NK-92 (cell line): ENCODE data around the gene LPA.
"Not testable (repeated sequence)": the region's sequence is repeated elsewhere in the genome, so short reads cannot be mapped to it uniquely, and the experiment has no call there.

ENCODE experiments used
- DNase-seq: peaks from one replicate; lab custom pipeline; 2025; ENCODE audit not compliant: unreplicated experiment; lab: John Stamatoyannopoulos, UW

The LPA gene

DNA sequence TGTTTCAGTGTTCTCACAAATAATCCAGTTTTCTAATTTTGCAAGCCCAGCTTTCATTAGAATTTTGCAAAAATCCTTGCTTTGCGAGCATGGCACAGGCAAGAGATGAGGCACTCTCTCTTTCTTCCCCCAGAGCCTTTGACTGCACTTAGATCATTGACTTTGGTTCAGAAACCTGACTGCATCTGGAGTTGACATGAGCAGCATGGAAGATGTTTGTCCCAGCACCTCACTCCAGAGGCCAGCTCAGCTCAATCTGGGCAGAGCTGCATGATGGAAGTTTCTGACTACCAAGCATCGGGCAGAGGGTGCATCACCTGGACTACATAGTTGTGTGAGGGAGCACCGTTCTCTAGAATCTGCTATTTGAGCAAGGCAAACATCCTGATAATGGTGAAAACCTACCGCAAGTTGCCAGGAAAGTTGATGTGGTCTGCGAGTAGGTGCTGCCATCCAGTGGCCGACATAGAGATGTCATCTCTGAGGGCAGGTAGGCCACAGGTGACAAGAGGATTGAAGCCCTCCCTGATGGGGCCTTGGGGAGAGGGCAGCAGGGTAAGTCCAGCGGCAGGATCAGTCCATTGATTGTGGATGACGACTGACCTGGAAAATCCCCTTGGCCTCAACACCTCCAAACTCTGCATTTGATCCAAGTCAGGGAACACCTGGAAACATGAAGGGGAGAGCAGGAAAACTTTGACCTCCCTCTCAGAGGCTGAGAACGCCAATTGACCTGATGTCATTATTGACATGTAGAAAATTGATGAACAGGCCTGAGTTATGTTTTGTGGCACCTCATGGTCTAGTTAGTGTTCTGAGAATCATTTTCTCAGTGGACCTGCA, 3.8 kb upstream of the LPA start:
- DNase-seq = no peak

DNA sequence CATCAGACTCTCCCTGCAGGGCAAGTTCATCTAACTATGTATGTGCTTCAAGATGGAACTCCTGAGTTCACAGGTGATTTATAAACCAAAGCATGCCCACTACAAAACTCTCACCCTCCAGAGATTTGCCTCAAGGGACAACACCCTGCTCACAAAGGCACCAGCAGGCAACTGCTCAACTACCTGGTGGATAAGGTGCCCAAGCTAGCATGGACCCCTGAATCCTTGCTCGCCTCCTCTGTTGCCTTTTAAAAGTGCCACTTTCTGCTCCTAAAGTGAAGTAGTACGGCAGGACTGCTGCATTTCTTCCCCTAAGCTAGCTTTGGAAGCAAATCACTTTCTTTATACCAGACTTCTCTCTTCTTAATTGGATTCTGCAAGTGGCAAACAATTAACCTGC, 1.2 kb downstream of the LPA start:
- DNase-seq = no peak

DNA sequence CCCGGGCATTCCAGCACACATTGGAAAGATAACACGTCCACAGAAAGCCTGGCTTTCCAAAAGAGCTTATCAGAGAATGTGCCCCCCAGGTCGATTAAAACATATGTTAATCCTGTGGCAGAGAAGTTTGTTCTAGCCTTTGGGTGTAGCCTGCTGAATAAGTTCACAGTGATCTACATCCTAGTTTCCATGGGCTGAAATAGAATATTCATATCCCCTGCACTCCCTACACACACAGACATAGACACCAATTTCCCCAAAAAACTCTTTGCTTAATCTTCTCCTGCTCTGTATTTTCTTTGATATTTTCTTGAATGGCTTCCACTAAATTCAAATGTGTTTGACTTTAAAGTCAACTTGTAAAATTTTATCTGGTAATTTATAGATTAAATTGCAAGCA, 1.6 kb downstream of the LPA start:
- no peak for DNase-seq

DNA sequence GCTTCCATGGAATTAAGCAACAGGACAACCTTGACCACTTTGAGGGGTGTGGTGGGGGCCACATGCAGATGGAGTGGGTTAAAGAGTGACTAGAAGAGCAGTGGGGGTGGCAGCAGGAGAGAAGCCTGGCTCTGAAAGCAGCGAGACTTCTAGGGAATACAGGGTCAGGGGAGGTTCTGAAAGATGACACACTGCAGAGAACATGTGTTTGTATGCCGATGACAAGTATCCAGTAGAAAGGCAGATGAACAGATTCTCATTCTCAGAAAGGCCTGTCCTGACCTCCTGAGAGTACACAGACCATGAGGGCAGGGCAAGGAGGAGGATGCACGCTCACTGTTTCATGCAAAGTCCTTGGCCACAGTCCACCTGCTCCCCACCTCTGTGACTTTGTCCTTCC, 2.9 kb downstream of the LPA start:
- DNase-seq = no peak

DNA sequence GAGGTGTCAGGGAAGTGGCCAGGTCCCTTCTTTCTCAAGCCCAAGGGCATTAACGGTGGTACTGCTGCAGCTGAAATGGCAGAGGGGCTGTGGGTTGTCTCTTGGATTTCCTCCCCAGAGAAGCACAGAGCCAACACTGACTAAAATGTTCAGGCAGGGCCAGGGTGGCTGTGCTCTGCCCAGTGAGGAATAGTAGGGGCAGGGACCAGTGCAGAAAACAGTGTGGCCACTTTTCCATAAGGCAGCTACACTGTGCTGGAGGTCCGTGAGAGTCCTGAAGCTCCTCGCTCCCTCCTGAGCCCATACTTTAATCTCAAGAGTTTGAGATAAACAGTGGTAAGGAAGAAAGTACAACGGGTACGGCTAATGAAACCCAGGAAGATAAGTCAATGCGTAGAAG, 4.5 kb downstream of the LPA start:
- no peak for DNase-seq

DNA sequence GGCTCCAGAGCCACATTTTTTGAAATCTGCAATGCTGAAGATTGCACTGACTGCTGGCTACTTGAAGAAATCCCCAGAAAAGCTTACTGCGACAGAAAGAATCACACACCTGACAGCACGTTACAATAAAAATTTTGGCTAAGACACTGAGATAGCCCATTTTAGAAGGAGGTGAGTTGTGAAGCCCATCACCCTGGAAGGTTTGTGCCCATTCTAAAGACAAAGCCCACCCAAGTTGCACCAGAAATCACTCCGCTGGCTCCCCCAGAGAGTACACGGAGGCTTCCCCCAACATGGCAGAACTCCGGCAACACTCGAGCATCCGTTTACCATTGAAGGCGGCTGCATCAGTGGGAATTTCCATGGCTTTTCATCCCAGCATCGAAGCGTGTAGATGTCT, 29.4 kb downstream of the LPA start:
- DNase-seq = no peak

DNA sequence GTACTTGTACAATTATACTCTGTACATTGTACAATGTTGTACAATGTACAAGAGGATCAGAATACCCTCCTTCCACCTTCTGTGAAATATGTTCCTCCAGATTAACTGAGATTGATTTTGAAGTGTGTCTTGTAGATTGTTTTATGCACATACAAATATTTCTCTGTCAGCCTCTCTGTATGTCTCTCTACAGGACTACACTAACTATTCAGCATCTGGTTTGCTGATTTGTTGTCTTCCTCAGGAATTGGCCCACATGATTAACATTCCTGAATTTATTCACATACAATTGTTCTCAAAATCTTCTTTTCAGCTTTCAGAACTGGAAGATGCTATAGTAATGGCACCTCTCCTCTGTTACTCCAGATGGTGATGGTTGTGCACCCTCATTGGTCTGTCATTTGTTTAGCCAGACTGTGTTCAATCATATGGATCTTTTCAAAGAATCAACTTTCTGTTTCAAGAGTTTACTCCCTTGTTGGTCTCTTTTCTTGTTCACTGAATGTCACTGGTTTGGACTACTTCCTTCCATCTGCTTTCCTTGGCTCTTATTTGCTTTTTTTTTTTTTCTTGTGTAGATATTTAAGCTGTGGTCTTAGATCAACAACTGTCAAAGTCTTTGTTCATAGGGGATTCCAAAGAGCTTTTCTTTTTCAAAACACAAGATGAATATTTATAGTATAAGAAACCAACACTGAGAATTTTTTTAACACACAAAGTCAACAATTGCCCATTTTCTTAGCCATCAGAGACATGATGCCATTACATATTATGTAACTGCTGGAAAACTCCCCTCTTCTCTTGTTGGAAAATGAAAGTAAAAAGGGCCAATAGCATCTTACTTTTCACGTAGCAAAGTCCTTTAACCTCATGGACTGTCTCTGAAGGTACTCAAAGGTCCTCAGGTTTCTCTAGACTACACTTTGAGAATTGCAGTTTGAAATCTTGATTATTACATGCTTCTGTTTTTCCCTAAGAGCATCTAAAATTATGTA, 67.9 kb downstream of the LPA start:
- no peak for DNase-seq

DNA sequence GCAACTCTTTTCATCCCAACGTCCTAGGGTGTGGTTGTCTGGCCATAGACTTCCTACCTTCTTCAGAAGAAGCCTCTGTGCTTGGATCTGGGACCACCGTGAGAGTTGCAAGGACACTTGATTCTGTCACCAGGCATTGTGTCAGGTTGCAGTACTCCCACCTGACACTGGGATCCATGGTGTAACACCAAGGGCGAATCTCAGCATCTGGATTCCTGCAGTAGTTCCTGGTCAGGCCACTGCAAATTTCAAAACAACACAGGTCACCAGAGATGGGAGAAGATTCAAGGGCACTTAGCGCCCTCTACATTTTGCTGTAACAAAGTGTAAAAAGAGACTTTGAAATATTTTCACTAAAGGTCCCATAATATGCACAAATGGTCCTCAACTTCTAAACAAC, 68.8 kb downstream of the LPA start:
- not testable (repeated sequence) for DNase-seq

DNA sequence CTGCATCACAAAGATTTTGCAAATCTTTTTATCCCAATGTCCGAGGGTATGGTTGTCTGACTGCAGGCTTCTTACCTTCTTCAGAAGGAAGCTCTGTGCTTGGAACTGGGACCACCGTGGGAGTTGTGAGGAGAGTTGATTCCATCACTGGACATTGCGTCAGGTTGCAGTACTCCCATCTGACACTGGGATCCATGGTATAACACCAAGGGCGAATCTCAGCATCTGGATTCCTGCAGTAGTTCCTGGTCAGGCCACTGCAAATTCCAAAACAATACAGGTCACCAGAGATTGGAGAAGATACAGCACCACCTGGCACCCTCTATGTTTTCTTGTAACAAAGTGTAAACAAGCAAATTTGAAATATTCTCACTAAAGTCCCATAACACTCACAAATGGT, 77.7 kb downstream of the LPA start:
- no peak for DNase-seq

DNA sequence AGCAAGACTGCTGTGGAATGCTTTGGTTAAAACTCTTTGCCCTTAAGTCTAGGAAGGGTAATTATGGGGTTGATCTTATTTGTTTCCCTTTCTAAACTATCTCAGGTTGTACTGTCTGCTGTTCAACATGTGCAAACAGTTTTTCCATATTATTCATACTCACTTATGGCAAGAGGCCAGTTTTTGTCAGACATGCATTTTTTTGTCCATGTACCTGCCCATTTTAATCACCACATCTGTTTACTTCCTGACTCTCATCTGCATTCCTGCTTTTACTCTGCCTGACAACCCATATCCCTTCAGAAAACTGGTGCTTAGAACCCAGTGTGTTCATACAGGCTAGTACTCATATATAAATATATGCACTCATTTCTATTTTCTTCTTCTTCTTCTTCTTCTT, 80.3 kb downstream of the LPA start:
- DNase-seq = no peak

DNA sequence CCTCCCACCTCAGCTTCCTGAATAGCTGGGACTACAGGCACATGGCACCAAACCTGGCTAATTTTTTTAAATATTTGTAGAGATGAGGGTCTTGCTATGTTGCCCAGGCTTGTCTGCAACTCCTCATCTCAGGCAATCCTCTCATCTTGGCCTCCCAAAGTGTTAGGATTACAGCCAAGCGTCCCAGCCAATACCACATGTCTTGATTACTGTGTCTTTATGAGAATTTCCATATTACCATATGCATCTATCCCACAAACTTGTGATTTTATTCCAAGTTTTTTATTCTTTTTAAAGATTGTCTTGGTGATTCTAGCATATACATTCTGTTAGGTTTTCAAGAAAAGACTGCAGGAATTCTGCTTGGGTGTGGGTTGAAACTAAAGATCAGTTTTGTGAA, 82.7 kb downstream of the LPA start:
- DNase-seq = no peak

DNA sequence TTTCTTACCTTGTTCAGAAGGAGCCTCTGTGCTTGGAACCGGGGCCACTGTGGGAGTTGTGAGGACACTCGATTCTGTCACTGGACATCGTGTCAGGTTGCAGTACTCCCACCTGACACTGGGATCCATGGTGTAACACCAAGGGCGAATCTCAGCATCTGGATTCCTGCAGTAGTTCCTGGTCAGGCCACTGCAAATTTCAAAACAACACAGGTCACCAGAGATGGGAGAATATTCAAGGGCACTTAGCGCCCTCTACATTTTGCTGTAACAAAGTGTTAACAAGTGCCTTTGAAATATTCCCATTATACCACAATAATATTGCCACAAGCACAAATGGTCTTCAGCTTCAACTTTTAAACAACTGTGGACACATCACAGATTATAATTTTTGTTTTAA, 85.6 kb downstream of the LPA start:
- not testable (repeated sequence) for DNase-seq

DNA sequence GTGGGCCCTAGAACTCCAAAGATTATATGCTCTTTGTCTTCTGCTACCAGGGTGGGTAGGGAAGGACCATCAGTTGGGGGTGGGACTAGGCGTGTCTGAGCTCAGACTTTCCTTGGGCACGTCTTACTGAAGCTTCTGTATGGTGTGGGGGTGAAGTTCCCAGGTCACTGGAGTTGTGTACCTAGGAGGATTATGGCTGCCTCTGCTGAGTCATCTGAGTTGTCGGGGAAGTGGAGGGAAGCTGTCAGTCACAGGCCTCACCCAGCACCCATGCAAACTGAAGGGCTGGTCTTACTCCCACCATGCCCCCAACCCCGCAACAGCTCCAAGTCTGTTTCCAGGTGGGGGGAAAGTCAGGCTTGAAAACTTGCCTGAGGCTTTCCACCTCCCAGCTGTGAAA, 90.1 kb downstream of the LPA start:
- no peak for DNase-seq

DNA sequence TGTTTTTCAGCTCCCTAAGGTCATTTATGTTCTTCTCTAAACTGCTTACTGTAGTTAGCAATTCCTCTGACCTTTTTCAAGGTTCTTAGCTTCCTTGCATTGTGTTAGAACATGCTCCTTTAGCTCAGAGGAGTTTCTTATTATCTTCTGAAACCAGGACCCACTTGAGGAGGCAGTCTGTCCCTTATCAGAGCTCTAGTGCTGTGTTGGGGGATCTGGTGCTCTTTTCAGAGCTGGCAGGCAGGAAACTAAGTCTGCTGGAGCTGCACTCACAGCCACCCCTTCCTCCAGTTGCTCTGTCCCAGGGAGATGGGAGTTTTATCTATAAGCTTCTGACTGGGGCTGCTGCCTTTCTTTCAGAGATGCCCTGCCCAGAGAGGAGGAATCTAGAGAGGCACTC, 92.9 kb downstream of the LPA start:
- DNase-seq = not testable (repeated sequence)

DNA sequence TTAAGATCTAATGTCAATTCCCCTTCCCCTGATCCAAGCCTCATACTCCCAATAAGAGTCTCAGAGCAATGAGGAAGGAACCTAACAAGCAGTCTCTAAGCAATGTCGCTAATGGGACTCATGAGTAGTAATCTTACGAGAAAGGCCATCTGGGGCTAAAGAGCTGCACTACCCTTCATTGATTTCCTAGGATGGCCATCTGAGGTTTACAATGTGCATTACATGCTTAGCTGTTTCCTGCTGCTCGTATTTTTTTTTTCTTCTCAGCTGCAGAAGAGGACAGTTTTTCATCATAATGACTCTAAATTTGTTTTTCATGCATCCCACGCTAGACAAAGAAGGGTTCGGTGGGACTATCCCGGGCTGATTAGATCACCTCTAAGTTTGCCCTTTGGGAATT, 119.3 kb downstream of the LPA start:
- DNase-seq = no peak

DNA sequence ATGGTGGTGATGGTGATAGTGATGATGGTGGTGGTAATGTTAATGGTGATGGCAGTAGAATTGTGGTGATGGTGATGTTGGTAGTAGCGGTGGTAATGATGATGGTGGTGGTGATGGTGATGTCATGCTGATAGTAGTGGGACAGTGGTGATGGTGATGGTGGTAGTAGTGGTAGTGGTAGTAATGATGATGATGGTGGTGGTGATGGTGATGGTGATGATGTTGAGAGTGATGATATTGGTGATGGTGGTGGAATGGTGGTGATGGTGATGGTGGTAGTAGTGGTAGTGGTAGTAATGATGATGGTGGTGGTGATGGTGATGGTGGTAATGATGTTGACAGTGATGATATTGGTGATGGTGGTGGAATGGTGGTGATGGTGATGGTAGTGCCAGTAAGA, 128.8 kb downstream of the LPA start:
- no peak for DNase-seq

DNA sequence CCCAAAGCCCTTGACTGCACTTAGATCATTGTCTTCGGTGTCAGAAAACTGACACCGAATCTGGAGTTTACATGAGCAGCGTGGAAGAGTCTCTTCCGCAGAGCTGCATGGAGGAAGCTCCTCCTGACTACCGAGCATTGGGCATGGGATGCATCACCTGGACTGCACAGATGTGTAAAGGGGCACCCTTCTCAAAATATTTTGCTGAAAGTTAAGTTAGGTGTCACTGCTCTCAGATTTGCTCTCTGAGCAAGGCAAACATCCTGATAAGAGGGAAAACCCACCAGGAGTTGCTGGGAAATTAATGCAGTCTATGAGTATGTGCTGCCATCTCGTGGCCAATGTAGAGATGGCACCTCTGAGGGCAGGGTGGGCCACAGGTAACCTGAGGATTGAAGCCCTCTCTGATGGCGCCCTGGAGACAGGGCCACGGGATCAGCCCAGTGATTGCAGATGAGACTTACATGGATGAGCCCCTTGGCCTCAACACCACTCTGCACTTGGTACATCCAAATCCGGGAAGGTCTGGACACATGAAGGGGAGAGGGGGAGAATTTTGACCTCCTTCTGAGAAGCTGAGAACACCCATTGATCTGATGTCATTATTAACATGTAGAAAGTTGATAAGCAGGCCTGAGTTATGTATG, 129.9 kb downstream of the LPA start:
- DNase-seq = no peak

DNA sequence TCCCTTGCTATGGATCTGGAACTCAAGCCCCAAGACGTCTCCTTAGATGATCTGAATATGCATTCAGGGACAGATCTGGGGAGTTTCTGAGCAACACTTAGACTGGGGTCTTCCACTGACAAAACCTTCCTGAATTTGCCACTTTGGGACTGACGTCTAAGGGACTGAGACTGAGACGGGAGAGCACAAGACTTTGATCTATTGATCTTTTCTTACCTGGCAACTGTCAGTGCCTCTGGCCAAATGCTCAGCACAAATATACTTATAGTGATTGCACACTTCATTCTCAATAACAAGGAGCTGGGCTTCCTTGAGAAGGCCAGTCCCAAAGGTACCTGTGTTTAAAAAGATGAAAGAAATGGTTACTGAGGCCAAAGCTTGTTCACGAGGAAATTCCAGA, 131.8 kb downstream of the LPA start:
- DNase-seq = no peak

DNA sequence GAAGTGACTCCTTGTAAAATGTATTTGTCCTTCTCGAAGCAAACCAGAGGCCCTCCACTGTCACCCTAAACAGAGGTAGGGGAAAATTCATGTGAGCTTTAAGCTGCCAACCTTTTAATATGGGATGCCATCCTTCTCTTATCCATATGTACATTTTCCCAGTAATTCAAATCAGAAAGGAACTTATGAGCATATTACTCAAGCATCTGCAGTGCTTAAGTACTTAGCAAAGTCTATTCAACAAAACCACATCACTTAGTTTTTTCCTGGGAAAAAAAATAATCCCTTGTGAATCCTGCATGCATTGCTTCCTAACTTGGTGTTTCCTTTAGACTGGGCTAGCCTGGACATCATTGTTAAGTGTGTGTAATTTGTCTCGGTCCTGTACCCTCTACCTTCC, 132.2 kb downstream of the LPA start:
- no peak for DNase-seq

DNA sequence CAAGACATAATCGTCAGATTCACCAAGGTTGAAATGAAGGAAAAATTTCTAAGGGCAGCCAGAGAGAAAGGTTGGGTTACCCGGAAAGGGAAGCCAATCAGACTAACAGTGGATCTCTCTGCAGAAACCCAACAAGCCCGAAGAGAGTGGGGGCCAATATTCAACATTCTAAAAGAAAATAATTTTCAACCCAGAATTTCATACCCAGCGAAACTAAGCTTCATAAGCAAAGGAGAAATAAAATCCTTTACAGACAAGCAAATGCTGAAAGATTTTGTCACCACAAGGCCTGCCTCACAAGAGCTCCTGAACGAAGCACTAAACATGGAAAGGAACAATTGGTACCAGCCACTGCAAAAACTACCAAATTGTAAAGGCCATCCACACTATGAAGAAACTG, 134.6 kb downstream of the LPA start:
- not testable (repeated sequence) for DNase-seq

DNA sequence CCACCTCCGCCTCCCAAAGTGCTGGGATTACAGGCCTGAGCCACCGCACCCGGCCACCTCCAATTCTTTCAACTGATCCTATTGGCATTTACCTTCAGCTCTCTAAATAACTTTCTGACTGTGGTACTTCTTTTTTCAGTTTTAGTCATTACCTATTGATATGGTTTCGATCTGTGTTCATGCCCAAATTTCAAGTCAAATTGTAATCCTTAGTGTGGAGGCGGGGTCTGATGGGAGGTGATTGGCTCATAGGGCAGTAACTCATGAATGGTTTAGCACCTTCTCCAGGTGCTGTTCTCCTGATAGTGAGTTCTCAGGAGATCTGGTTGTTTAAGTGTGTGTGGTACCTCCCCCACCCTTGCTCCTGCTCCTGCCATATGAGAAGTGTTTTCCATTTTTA, 140.9 kb downstream of the LPA start:
- no peak for DNase-seq
